IMR-90 (cell line): ENCODE measurements around the gene ZDHHC7. TPM values are rescaled to one million over a fixed set of nuclear protein-coding genes. Genes with fewer than 3 reads are reported as not detected.

Source experiments
- ATAC-seq: fragments of 200-7000 bp; cut with Tn5 transposase; 2 replicates; pipeline ENCODE4 v1.9.1; 2020; ENCODE audit warnings: low read depth, mild to moderate bottlenecking, moderate library complexity
- BruUV-seq: library from RNA; stranded (reverse); fragments of 400-500 nt; replicated peaks from 2 replicates; lab custom pipeline; 2021; lab: Mats Ljungman, UMichigan
- CTCF ChIA-PET: fragments of 300-600 bp; formaldehyde crosslinking; extraction: SDS; loops from one replicate; lab custom pipeline; 2021; ENCODE audit warnings: antibody characterized with exemption; lab: Yijun Ruan, JAX
- POLR2A ChIA-PET: fragments of 300-600 bp; sonication (Branson Sonifier 250); formaldehyde crosslinking; loops from one replicate; lab custom pipeline; 2022; ENCODE audit warnings: antibody characterized with exemption; ENCODE audit not compliant: unreplicated experiment; lab: Charles Lee
- DNase-seq: peaks from one replicate; pipeline ENCODE4 v3.0.0; 2013
- H2AFZ ChIP-seq: replicated peaks from 2 replicates; pipeline ENCODE3; 2013; ENCODE audit warnings: low read length, mild to moderate bottlenecking; ENCODE audit not compliant: poor library complexity
- H2AK5ac ChIP-seq: 2 replicates; pipeline ENCODE4 v1.6.1; 2013; ENCODE audit warnings: low read depth, low read length, inconsistent platforms
- H2AK9ac ChIP-seq: replicated peaks from 2 replicates; pipeline ENCODE3; 2013; ENCODE audit warnings: mild to moderate bottlenecking, low read depth, low read length, moderate library complexity; ENCODE audit not compliant: poor library complexity
- H2BK120ac ChIP-seq: 2 replicates; pipeline ENCODE4 v1.6.1; 2013; ENCODE audit warnings: low read depth, low read length, inconsistent platforms
- H2BK15ac ChIP-seq: 3 replicates; pipeline ENCODE4 v1.6.1; 2013; ENCODE audit warnings: low read depth, low read length, inconsistent platforms
- H2BK20ac ChIP-seq: 2 replicates; pipeline ENCODE4 v1.6.1; 2013; ENCODE audit warnings: low read depth, mild to moderate bottlenecking, inconsistent platforms, low read length, moderate library complexity
- H2BK5ac ChIP-seq: 2 replicates; pipeline ENCODE4 v1.6.1; 2013; ENCODE audit warnings: mild to moderate bottlenecking, low read depth, low read length, inconsistent platforms; ENCODE audit not compliant: poor library complexity, severe bottlenecking
- H3K14ac ChIP-seq: replicated peaks from 2 replicates; pipeline ENCODE4 v1.6.1; 2013; ENCODE audit warnings: low read depth, low read length, inconsistent platforms
- H3K18ac ChIP-seq: 2 replicates; pipeline ENCODE4 v1.6.1; 2013; ENCODE audit warnings: low read depth, low read length, control low read depth
- H3K23ac ChIP-seq: 2 replicates; pipeline ENCODE4 v1.6.1; 2013; ENCODE audit warnings: low read depth, low read length, inconsistent platforms
- H3K27ac ChIP-seq: 2 replicates; pipeline ENCODE4 v1.5.1; 2013; ENCODE audit warnings: mild to moderate bottlenecking, control low read depth, low read length; ENCODE audit not compliant: insufficient read depth
- H3K27me3 ChIP-seq: 2 replicates; pipeline ENCODE4 v1.6.1; 2013; ENCODE audit warnings: low read length; ENCODE audit not compliant: control insufficient read depth, insufficient read depth
- H3K36me3 ChIP-seq: 2 replicates; pipeline ENCODE4 v1.6.1; 2013; ENCODE audit warnings: low read length, mixed read lengths; ENCODE audit not compliant: control insufficient read depth, insufficient read depth
- H3K4ac ChIP-seq: 2 replicates; pipeline ENCODE4 v1.6.1; 2013; ENCODE audit warnings: low read depth, low read length, inconsistent platforms
- H3K4me1 ChIP-seq: 2 replicates; pipeline ENCODE4 v1.6.1; 2013; ENCODE audit warnings: low read length, mixed read lengths; ENCODE audit not compliant: control insufficient read depth, insufficient read depth
- H3K4me2 ChIP-seq: 2 replicates; pipeline ENCODE4 v1.6.1; 2013; ENCODE audit warnings: low read depth, mild to moderate bottlenecking, control low read depth, low read length, moderate library complexity
- H3K4me3 ChIP-seq: 2 replicates; pipeline ENCODE4 v1.5.1; 2013; ENCODE audit warnings: low read depth, mild to moderate bottlenecking, control low read depth, low read length, moderate library complexity; ENCODE audit not compliant: insufficient read depth
- H3K56ac ChIP-seq: 2 replicates; pipeline ENCODE4 v1.6.1; 2013; ENCODE audit warnings: low read length, inconsistent platforms; ENCODE audit not compliant: insufficient read depth; ENCODE audit errors: extremely low read depth
- H3K79me1 ChIP-seq, 2 experiments: 2 replicates each; pipeline ENCODE4 v1.6.1; 2013; ENCODE audit warnings: low read length in 2 of 2, inconsistent platforms in 1 of 2, low read depth in 1 of 2
- H3K9ac ChIP-seq: 2 replicates; pipeline ENCODE4 v1.6.1; 2013; ENCODE audit warnings: low read depth, low read length, control low read depth
- H3K9me1 ChIP-seq: 2 replicates; pipeline ENCODE4 v1.6.1; 2013; ENCODE audit warnings: low read length, inconsistent platforms; ENCODE audit not compliant: insufficient read depth
- H3K9me3 ChIP-seq: 2 replicates; pipeline ENCODE4 v1.6.1; 2013; ENCODE audit warnings: low read length; ENCODE audit not compliant: control insufficient read depth, insufficient read depth
- H4K20me1 ChIP-seq: 2 replicates; pipeline ENCODE4 v1.6.1; 2013; ENCODE audit warnings: low read length, inconsistent platforms; ENCODE audit not compliant: insufficient read depth
- H4K5ac ChIP-seq: 2 replicates; pipeline ENCODE4 v1.6.1; 2013; ENCODE audit warnings: mild to moderate bottlenecking, low read depth, low read length, control low read depth
- H4K8ac ChIP-seq, 2 experiments: 2 replicates each; pipeline ENCODE4 v1.6.1; 2013; ENCODE audit warnings: low read depth in 2 of 2, low read length in 2 of 2, control low read depth in 1 of 2, inconsistent platforms in 1 of 2
- H4K91ac ChIP-seq: 2 replicates; pipeline ENCODE4 v1.6.1; 2013; ENCODE audit warnings: low read depth, low read length, inconsistent platforms; ENCODE audit not compliant: insufficient read depth
- BHLHE40 ChIP-seq: fragments of 150-350 bp; IDR thresholded peaks from 2 replicates; pipeline ENCODE4 v1.6.1; 2016; ENCODE audit warnings: mild to moderate bottlenecking, low read depth, low read length
- CEBPB ChIP-seq: IDR thresholded peaks from 2 replicates; pipeline ENCODE4 v1.6.1; 2012; ENCODE audit warnings: low read depth, low read length, improper control_type of control experiment
- CHD1 ChIP-seq: IDR thresholded peaks from 2 replicates; pipeline ENCODE4 v1.6.1; 2012; ENCODE audit warnings: low read depth, low read length, improper control_type of control experiment
- CTCF ChIP-seq: conservative IDR thresholded peaks from 2 replicates; pipeline ENCODE4 v1.5.1; 2012; ENCODE audit warnings: mild to moderate bottlenecking, low read depth, low read length, improper control_type of control experiment
- ELK1 ChIP-seq: fragments of 150-350 bp; IDR thresholded peaks from 2 replicates; pipeline ENCODE4 v1.6.1; 2016; ENCODE audit warnings: low read depth, mild to moderate bottlenecking, low read length, moderate library complexity, borderline replicate concordance
- FOS ChIP-seq: fragments of 150-350 bp; IDR thresholded peaks from 2 replicates; pipeline ENCODE4 v1.6.1; 2016; ENCODE audit warnings: low read depth, low read length
- MAZ ChIP-seq: IDR thresholded peaks from 2 replicates; pipeline ENCODE4 v1.6.1; 2012; ENCODE audit warnings: low read depth, mild to moderate bottlenecking, low read length, improper control_type of control experiment, moderate library complexity, borderline replicate concordance
- MXI1 ChIP-seq: IDR thresholded peaks from 2 replicates; pipeline ENCODE4 v1.6.1; 2012; ENCODE audit warnings: low read depth, mild to moderate bottlenecking, low read length, moderate library complexity, borderline replicate concordance
- NFE2L2 ChIP-seq: fragments of 150-350 bp; IDR thresholded peaks from 2 replicates; pipeline ENCODE4 v1.6.1; 2016; ENCODE audit warnings: low read depth, mild to moderate bottlenecking, low read length
- POLR2A ChIP-seq: IDR thresholded peaks from 2 replicates; pipeline ENCODE4 v1.6.1; 2012; ENCODE audit warnings: mild to moderate bottlenecking, low read depth, low read length
- RAD21 ChIP-seq: IDR thresholded peaks from 2 replicates; pipeline ENCODE4 v1.6.1; 2012; ENCODE audit warnings: low read length, improper control_type of control experiment
- USF2 ChIP-seq: fragments of 150-350 bp; IDR thresholded peaks from 2 replicates; pipeline ENCODE4 v1.6.1; 2017; ENCODE audit warnings: mild to moderate bottlenecking, antibody characterized with exemption, low read length, low read depth
- WGBS, 2 experiments: methylation state at CpG; one replicate each; pipeline versions ENCODE4 v1.1.5 to v1.1.7; 2013; ENCODE audit warnings: missing lambda C conversion rate in 2 of 2; ENCODE audit not compliant: insufficient read length in 1 of 2; ENCODE audit errors: extremely low coverage in 2 of 2; 5-methylcytosine and 5-hydroxymethylcytosine counted together
- dilution Hi-C: fragments of 300-500 bp; cut with HindIII; formaldehyde crosslinking; loops from one replicate; pipeline ENCODE4 v1.14.3; 2018; ENCODE audit warnings: low sequenced_read_pairs; ENCODE audit not compliant: unreplicated experiment
- in situ Hi-C: fragments of 300-500 bp; cut with MboI; formaldehyde crosslinking; loops from 3 replicates; pipeline ENCODE4 v1.14.3; 2019; ENCODE audit warnings: low sequenced_read_pairs, inconsistent platforms, mixed read lengths
- intact Hi-C: fragments of 100-400 bp; cut with micrococcal nuclease; formaldehyde crosslinking; loops from 2 replicates; pipeline ENCODE4 v1.10.0; 2022
- polyA plus RNA-seq, 3 experiments: library from polyadenylated mRNA; depleted of rRNA; stranded (reverse); fragments of >200 nt; gene quantifications; 2 replicates each; pipeline ENCODE4 v1.2.3, GENCODE V29; 2012; ENCODE audit warnings: low replicate concordance in 1 of 3
- total RNA-seq: library from RNA; depleted of rRNA; stranded (reverse); fragments of >200 nt; gene quantifications from 2 replicates; pipeline ENCODE4 v1.2.3, GENCODE V29; 2012

Gene ZDHHC7
- total and polyA plus RNA-seq, 2 of the 4 experiments (the other 2 are of a cell fraction): 80.1 to 97.1 TPM

GRCh38 chr16:85058909-85059308, 47.6 kb upstream of the ZDHHC7 start:
- Histone ChIP-seq H3K27ac (no peak overlapping the region), H2AK5ac (no peak overlapping the region), H3K79me1 (peaks cover 9 to 25% of the 10 kb centered on the region in 2 experiments; a peak in 3 of 4 replicates), H3K4me1 (peaks cover 8% of the 10 kb centered on the region), H4K20me1 (peaks cover 21% of the 10 kb centered on the region), H3K4ac (no peak overlapping the region), H2BK120ac (no peak overlapping the region), H3K27me3 (no peaks in the 10 kb centered on the region), H4K91ac (no peak overlapping the region), H2AFZ (no peak overlapping the region), H2BK20ac (no peak overlapping the region), H3K9me3 (no peaks in the 10 kb centered on the region), H2AK9ac (no peak overlapping the region), H3K9ac (no peak overlapping the region), H3K4me2 (no peak overlapping the region), H3K36me3 (no peaks in the 10 kb centered on the region), H3K14ac (no peak overlapping the region), H4K8ac (no peak overlapping the region), H3K23ac (no peak overlapping the region), H2BK15ac (no peak overlapping the region), H3K9me1 (peaks cover 7% of the 10 kb centered on the region), H3K56ac (no peak overlapping the region), H3K18ac (no peak overlapping the region), H2BK5ac (no peak overlapping the region), H4K5ac (no peak overlapping the region), H3K4me3 (no peak overlapping the region)
- intact Hi-C loops (no loop called here), in situ Hi-C loops (no loop called here), dilution Hi-C loops (no loop called here)
- TF ChIP-seq ELK1 (no peak), MAZ (no peak), CTCF (no peak), CEBPB (no peak), RAD21 (no peak), BHLHE40 (no peak), FOS (no peak), POLR2A (no peak), CHD1 (no peak), MXI1 (no peak), USF2 (no peak), NFE2L2 (no peak)
- ChIA-PET POLR2A (no interaction called here), CTCF (no interaction called here)
- no TSS peak for BruUV-seq
- DNase-seq (no peak), ATAC-seq (no peak)
- WGBS, 2 experiments: no CpG with 5 or more reads among the region's 4 CpGs
